Muscle of leg (tissue), 11 donors: Measurements from ENCODE around the gene VPS13A. TPM values are rescaled to one million over a fixed set of nuclear protein-coding genes. Genes with fewer than 3 reads are reported as not detected.

Experiments
- DNase-seq: peaks from one replicate; pipeline ENCODE4 v3.0.0; 2013
- H3K27ac ChIP-seq: one replicate; pipeline ENCODE4 v1.5.1; 2013; ENCODE audit warnings: mild to moderate bottlenecking, low read length, control low read depth
- H3K27me3 ChIP-seq: one replicate; pipeline ENCODE4 v1.6.1; 2013; ENCODE audit warnings: low read length; ENCODE audit not compliant: control insufficient read depth, insufficient read depth
- H3K36me3 ChIP-seq: one replicate; pipeline ENCODE4 v1.6.1; 2013; ENCODE audit warnings: low read length; ENCODE audit not compliant: control insufficient read depth, insufficient read depth
- H3K4me1 ChIP-seq: one replicate; pipeline ENCODE4 v1.6.1; 2013; ENCODE audit warnings: low read length; ENCODE audit not compliant: control insufficient read depth, insufficient read depth
- H3K4me3 ChIP-seq: one replicate; pipeline ENCODE4 v1.5.1; 2013; ENCODE audit warnings: low read length, control low read depth
- H3K9me3 ChIP-seq: replicated peaks from 2 replicates; pipeline ENCODE4 v1.6.1; 2013; ENCODE audit warnings: low read depth, low read length; ENCODE audit not compliant: control insufficient read depth
- WGBS: methylation state at CpG from one replicate; pipeline ENCODE4 v1.1.5; 2013; ENCODE audit warnings: missing lambda C conversion rate; ENCODE audit not compliant: insufficient coverage; 5-methylcytosine and 5-hydroxymethylcytosine counted together
- polyA plus RNA-seq, 8 donors: library from polyadenylated mRNA; unstranded; fragments of 120-200 nt; gene quantifications; one replicate each; pipeline versions ENCODE4 v1.2.1 to v1.2.3, GENCODE V29; 2013; ENCODE audit warnings: inconsistent platforms in 1 of 8, low replicate concordance in 1 of 8; ENCODE audit not compliant: insufficient read length in 8 of 8, insufficient read depth in 1 of 8
- total RNA-seq: library from RNA; stranded (reverse); fragments of 120-200 nt; gene quantifications from one replicate; pipeline ENCODE4 v1.2.4, GENCODE V29; 2013

VPS13A gene
- total and polyA plus RNA-seq, 9 donors, result 8.7 to 18.4 (median 13.7) TPM

DNA sequence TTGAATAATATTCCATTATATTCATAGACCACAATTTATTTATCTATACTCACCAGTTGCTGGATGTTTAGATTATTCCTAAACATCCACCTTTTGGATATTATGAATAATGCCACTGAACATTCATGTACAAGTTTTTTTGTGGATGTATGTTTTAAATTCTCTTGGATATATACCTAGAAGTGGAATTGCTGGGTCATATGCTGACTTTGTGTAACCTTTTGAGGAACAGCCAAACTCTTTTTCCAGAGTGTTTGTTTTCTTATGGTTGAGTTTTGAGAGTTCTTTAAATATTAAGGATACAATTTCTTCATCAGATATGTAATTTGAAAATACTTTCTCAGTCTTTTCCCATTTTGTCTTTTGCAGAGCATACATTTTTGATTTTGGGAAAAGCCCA is 2.7 kb downstream of the VPS13A start:
- H3K4me3 ChIP-seq, result no peak overlapping the region
- H3K4me1 ChIP-seq, result peaks cover 7% of the 10 kb centered on the region
- DNase-seq, result no peak
- no peak overlapping the region for H3K27ac ChIP-seq
- no peaks in the 10 kb centered on the region for H3K36me3 ChIP-seq
- H3K9me3 ChIP-seq, result no peaks in the 10 kb centered on the region
- H3K27me3 ChIP-seq, result peaks cover 5% of the 10 kb centered on the region

DNA sequence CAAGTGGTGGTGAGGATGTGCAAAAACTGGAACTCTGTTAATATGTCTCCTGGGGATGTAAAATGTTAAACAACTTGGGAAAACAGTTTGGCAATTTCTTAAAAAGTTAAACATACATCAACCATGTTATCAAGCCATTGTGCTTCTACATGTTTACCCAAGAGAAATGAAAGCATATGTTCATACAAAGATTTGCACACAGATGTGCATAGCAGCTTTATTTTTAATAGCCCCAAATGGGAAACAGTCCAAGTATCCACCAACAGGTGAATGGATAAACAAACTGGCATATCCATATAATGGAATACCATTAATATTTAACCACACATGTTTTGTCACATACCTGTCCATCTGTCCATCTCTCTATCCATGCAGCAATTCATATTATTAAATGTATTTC is 6.2 kb downstream of the VPS13A start:
- H3K27me3 ChIP-seq, result no peaks in the 10 kb centered on the region
- H3K4me1 ChIP-seq, result no peaks in the 10 kb centered on the region
- H3K4me3 ChIP-seq, result no peak overlapping the region
- H3K36me3 ChIP-seq, result no peaks in the 10 kb centered on the region
- no peak overlapping the region for H3K27ac ChIP-seq
- DNase-seq, result no peak
- no peaks in the 10 kb centered on the region for H3K9me3 ChIP-seq

DNA sequence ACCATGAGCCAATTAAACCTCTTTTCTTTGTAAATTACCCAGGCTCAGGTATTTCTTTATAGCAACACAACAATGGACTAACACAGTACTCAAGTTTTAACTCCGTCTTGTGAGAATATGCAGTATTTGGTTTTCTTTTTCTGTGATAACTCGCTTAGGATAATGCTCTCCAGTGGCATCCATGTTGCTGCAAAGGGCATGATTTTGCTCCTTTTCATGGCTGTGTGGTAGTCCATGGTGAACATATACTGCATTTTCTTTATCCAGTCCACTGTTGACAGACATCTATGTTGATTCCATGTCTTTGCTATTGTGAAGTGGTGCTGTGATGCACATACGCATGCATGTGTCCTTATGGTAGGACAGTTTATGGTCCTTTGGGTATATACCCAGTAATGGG is 10.9 kb downstream of the VPS13A start:
- WGBS, result no CpG with 5 or more reads among the region's 3 CpGs
- no peaks in the 10 kb centered on the region for H3K36me3 ChIP-seq
- H3K27me3 ChIP-seq, result no peaks in the 10 kb centered on the region
- no peaks in the 10 kb centered on the region for H3K9me3 ChIP-seq
- DNase-seq, result no peak
- no peak overlapping the region for H3K4me3 ChIP-seq
- no peak overlapping the region for H3K27ac ChIP-seq
- H3K4me1 ChIP-seq, result no peaks in the 10 kb centered on the region

DNA sequence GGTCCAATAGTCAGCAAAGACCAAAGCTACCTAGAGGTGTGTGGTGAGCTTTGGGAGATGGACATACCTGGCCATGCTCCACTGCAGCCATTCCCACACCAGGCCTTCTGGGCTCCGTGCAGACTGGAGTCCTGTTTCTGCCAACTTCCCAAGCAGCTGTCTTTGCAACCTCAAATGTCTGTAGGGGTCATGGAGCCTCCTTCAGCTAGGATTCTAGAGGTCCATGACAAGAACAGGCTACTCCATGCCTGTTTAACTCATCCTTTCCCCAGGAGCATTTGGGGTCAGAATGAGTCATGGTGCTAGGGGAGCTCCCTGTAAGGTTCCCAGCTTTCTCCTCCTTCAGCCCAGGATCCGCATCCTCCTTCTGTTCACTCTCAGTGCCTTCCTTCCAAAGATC is 17.1 kb downstream of the VPS13A start:
- Histone ChIP-seq H3K36me3 (no peaks in the 10 kb centered on the region), H3K9me3 (no peaks in the 10 kb centered on the region), H3K4me1 (no peaks in the 10 kb centered on the region), H3K27me3 (no peaks in the 10 kb centered on the region), H3K27ac (no peak overlapping the region), H3K4me3 (no peak overlapping the region)
- 75% methylated on average over 1 of the region's 2 CpGs for WGBS
- DNase-seq, result no peak

DNA sequence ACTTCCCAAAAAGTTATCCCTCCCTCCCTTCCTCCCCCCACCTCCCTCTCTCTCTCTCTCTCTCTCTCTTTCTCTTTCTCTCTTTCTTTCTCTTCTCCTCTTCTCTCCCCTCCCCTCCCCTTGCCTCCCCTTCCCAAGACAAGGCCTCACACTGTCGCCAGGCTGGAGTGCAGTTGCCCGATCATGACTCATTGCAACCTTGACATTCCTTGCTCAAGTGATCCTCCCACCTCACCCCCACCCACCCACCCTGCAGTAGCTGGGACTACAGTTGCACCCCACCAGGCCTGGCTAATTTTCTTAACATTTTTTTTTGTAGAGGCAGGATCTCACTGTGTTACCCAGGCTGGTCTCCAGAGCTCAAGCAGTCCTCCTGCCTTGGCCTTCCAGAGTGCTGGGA is 32.8 kb downstream of the VPS13A start:
- H3K36me3 ChIP-seq, result no peaks in the 10 kb centered on the region
- no peaks in the 10 kb centered on the region for H3K9me3 ChIP-seq
- no CpG with 5 or more reads among the region's 2 CpGs for WGBS
- no peaks in the 10 kb centered on the region for H3K27me3 ChIP-seq
- no peak overlapping the region for H3K4me3 ChIP-seq
- no peak for DNase-seq
- no peak overlapping the region for H3K27ac ChIP-seq
- no peaks in the 10 kb centered on the region for H3K4me1 ChIP-seq

DNA sequence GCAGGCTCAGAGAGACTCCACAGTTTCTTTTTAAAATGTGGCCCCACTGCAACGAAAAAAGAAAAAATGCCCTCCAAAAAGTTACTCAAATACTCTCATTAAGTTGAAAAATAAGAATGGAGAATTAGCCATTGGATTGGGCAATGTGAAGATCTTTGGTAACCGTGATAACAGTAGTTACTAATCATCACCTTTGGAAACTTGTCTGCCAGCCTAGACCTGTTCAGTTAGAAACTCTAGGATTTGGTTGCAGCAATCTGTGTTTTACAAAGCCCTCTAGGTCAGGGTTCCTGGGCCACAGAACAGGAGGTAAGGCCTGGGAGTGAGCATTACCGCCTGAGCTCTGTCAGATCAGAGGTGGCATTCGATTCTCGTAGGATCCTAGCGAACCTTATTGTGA is 34.2 kb downstream of the VPS13A start:
- Histone ChIP-seq H3K4me1 (no peaks in the 10 kb centered on the region), H3K27me3 (no peaks in the 10 kb centered on the region), H3K36me3 (no peaks in the 10 kb centered on the region), H3K27ac (no peak overlapping the region), H3K4me3 (no peak overlapping the region), H3K9me3 (no peaks in the 10 kb centered on the region)
- DNase-seq, result no peak
- 99% methylated on average over 4 of the region's 6 CpGs for WGBS

DNA sequence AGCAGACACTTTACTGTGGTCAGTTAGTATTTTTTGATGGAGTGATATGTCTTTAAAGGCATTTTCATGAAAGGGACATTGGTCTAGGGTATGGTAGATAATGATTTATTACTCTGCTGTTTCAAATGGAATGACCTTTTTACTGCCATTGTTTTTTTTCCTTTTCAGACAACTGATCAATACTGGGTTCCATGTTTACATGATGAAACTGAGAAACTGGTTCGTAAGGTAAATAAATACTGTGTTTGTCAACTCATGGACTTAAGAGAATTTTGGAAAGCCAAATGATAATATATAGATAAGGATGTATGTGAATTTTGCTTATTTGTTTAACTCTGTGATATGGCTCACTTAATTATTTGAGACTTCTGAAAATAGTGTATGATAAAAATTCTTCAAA is 35.5 kb downstream of the VPS13A start:
- Histone ChIP-seq H3K27me3 (no peaks in the 10 kb centered on the region), H3K4me1 (no peaks in the 10 kb centered on the region), H3K4me3 (no peak overlapping the region), H3K9me3 (no peaks in the 10 kb centered on the region), H3K27ac (no peak overlapping the region), H3K36me3 (no peaks in the 10 kb centered on the region)
- no peak for DNase-seq
- 80% methylated on average over 1 of the region's 1 CpG for WGBS

DNA sequence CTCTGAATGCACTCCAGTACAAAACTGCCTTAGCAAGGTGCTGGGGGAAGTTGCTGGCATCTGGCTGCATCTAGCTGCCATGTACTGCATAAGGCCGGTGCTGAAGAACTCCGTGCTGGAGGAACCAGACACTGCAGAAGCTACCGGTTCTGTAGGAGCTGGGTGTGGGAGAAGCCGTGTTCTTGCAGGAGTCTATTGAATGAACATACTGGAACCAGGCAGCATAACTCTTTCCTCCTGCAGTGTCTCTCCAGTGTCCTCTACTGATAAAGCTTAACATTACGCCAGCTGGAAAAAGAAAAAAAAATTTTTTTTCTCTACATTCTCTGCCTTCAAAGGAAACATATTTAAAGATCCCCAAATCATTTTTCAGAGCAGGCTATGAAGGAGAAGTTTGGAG is 38.5 kb downstream of the VPS13A start:
- Histone ChIP-seq H3K4me3 (no peak overlapping the region), H3K4me1 (no peaks in the 10 kb centered on the region), H3K27me3 (no peaks in the 10 kb centered on the region), H3K9me3 (no peaks in the 10 kb centered on the region), H3K27ac (no peak overlapping the region), H3K36me3 (no peaks in the 10 kb centered on the region)
- peak; percentile 7 for DNase-seq
- no CpG with 5 or more reads among the region's 5 CpGs for WGBS

DNA sequence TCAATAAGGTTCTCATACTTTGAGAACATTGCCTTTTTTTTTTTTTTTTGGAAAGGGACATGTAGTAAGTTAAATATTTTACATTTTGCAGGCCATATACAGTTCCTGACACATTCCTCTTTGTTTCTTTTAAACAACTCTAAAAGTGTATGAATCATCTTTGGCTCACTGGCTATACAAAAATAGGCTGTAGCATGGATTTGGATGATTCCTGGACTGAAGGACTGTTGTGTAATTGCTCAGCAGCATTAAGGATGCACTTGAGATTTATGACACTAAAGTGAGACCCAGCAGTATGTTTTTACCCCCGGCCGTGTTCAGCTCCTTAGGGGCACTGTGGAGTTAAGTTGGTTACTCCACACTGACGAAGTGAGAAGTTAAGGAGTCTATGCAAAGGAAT is 41.3 kb downstream of the VPS13A start:
- 60% methylated on average over 3 of the region's 3 CpGs for WGBS
- peak; percentile 26 for DNase-seq

DNA sequence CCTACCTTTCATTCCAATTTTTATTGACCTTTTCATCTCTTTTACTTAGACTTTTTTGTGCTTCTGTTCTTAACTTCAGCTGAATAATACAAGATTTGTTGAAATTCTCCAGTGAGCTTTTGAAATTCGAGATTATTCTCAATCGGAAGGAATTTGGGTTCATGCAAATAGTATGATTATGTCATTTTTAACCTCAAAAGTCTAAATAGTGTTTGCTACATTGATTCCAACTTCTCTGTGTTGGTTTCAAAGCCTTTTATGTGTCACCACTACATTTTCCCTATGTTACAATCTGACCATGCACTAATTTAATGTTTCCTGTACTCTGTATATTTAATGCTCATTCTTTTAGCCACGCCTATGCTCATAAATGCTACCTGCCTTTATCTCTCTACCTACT is 44.1 kb downstream of the VPS13A start:
- H3K9me3 ChIP-seq, result no peaks in the 10 kb centered on the region
- H3K4me3 ChIP-seq, result no peak overlapping the region
- DNase-seq, result no peak
- no peaks in the 10 kb centered on the region for H3K27me3 ChIP-seq
- H3K27ac ChIP-seq, result no peak overlapping the region
- no CpG with 5 or more reads among the region's 3 CpGs for WGBS
- H3K4me1 ChIP-seq, result no peaks in the 10 kb centered on the region
- no peaks in the 10 kb centered on the region for H3K36me3 ChIP-seq

More for the DNA sequence above, 41.3 kb downstream of the VPS13A start:
- Histone ChIP-seq H3K27me3 (no peaks in the 10 kb centered on the region), H3K4me1 (no peaks in the 10 kb centered on the region), H3K36me3 (no peaks in the 10 kb centered on the region), H3K27ac (no peak overlapping the region), H3K4me3 (no peak overlapping the region), H3K9me3 (no peaks in the 10 kb centered on the region)

DNA sequence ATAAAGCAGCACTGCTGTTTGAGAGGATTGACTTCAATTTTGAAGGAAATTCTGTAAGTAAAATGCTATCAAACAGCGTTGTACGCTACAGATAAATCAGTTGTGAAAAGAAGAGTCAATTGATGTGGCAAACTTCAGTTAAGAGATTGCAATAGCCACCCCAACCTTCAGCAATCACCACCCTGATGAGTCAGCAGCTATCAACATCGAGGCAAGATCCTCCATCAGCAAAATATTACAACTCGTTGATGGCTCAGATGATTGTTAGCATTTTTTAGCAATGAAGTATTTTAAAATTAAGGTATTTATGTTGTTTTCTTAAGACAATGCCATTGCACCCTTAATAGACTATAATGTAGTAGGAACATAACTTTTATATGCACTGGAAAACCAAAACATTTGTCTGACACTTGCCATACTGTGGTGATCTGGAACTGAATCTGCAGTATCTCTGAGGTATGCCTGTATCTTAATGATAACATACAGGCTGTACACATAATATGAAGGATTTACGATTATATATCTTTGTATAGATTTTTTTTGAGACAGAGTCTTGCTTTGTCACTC is 47.5 kb downstream of the VPS13A start:
- DNase-seq, result no peak
- H3K4me1 ChIP-seq, result no peaks in the 10 kb centered on the region
- H3K4me3 ChIP-seq, result no peak overlapping the region
- WGBS, result no CpG with 5 or more reads among the region's 5 CpGs
- no peaks in the 10 kb centered on the region for H3K27me3 ChIP-seq
- peaks cover 2% of the 10 kb centered on the region for H3K36me3 ChIP-seq
- no peak overlapping the region for H3K27ac ChIP-seq
- no peaks in the 10 kb centered on the region for H3K9me3 ChIP-seq
